Right lobe of liver (tissue), 6 donors: ENCODE data around the gene CRYL1. TPM values are rescaled to one million over a fixed set of nuclear protein-coding genes. Genes with fewer than 3 reads are reported as not detected.

Experiments
- ATAC-seq, 4 donors: fragments of 200-7000 bp; cut with Tn5 transposase; one replicate each; pipeline ENCODE4 v1.9.1; 2020; ENCODE audit warnings: mild to moderate bottlenecking in 4 of 4, moderate library complexity in 4 of 4
- DNase-seq, 3 donors: peaks; one replicate each; pipeline ENCODE4 v3.0.0-alpha.2; 2020
- H3K27ac ChIP-seq, 3 donors: fragments of 200-600 bp; one replicate each; pipeline ENCODE4 v1.8.0; 2022
- H3K27me3 ChIP-seq, 2 donors: fragments of 200-600 bp; one replicate each; pipeline ENCODE4 v1.8.0; 2022
- H3K36me3 ChIP-seq, 4 donors: fragments of 200-600 bp; sonication (generic) in 1 of 4; one replicate each; pipeline versions ENCODE4 v1.5.1 to v1.8.0; 2017 to 2022; ENCODE audit warnings: control low read depth in 1 of 4
- H3K4me1 ChIP-seq, 4 donors: fragments of 200-600 bp; sonication (generic) in 1 of 4; one replicate each; pipeline versions ENCODE4 v1.5.1 to v1.8.0; 2017 to 2022; ENCODE audit warnings: control low read depth in 1 of 4
- H3K4me3 ChIP-seq, 3 donors: fragments of 200-600 bp; one replicate each; pipeline ENCODE4 v1.8.0; 2022
- H3K9me3 ChIP-seq, 4 donors: fragments of 200-600 bp; sonication (generic) in 1 of 4; one replicate each; pipeline versions ENCODE4 v1.5.1 to v1.8.0; 2017 to 2022; ENCODE audit warnings: control low read depth in 1 of 4
- CTCF ChIP-seq, 4 donors: fragments of 200-600 bp in 3 of 4; fragments of 450-650 bp in 1 of 4; IDR thresholded peaks; one replicate each; pipeline versions ENCODE4 v1.5.1 to v1.8.0; 2016 to 2022; ENCODE audit warnings: antibody characterized with exemption in 4 of 4, mild to moderate bottlenecking in 2 of 4
- POLR2A ChIP-seq: fragments of 450-650 bp; IDR thresholded peaks from one replicate; pipeline ENCODE4 v1.6.1; 2017; ENCODE audit warnings: antibody characterized with exemption, mild to moderate bottlenecking
- WGBS: methylation state at CpG from one replicate; pipeline ENCODE4 v1.1.6; 2018; ENCODE audit warnings: low coverage, low lambda C conversion rate; ENCODE audit not compliant: insufficient coverage; ENCODE audit errors: missing lambda C conversion rate; 5-methylcytosine and 5-hydroxymethylcytosine counted together
- intact Hi-C, 2 donors: fragments of 100-400 bp; cut with DNase I; formaldehyde crosslinking; loops; one replicate each; pipeline versions ENCODE4 v1.11.2 to v1.14.1; 2022
- total RNA-seq, 6 experiments: library from RNA; depleted of rRNA in 2 of 6; stranded (reverse); fragments of >200 nt in 2 of 6; fragmentation: NEBNext Ultra II Directional in 3 of 6; extraction: Animal tissue kit (Norgen Biotek cat#: 25700) in 3 of 6; gene quantifications; one replicate each; pipeline versions ENCODE4 v1.1.0 to v1.2.4, GENCODE V29; 2016 to 2023
- donor health status: DM: no; HTN: yes; CAD: no.
- donor health status: DM: no; HTN: no; CAD: no.
- donor health status: DM: no; HTN: no; CAD: no.
- donor health status: DM: no; HTN: yes; CAD: no.
- donor health status: DM: no; HTN: yes; CAD: no.

The CRYL1 gene
- total RNA-seq, 6 experiments from 2014 or later = 111 to 185 (median 151) TPM

- ATAC-seq = peak in 1 of 4 donors; percentile 60
Measured at GRCh38 chr13:20359335-20359734, 166.3 kb downstream of the CRYL1 start.

GRCh38 chr13:20358022-20358421, 167.6 kb downstream of the CRYL1 start:
- TF ChIP-seq POLR2A = no peak
- no peak for TF ChIP-seq CTCF (IDR thresholded peaks at IDR 0.05)
- Histone ChIP-seq H3K27me3 (no peaks in the 10 kb centered on the region), H3K36me3 (no peaks in the 10 kb centered on the region), H3K4me3 (no peak overlapping the region), H3K4me1 (peaks cover 0 to 14% (median 0%) of the 10 kb centered on the region in 4 donors), H3K9me3 (no peaks in the 10 kb centered on the region), H3K27ac (no peak overlapping the region)
- ATAC-seq = no peak
- 81% methylated on average over 3 of the region's 8 CpGs for WGBS
- DNase-seq = no peak
- intact Hi-C loops = no loop called here

More at GRCh38 chr13:20359335-20359734, 166.3 kb downstream of the CRYL1 start:
- intact Hi-C loops = no loop called here
- H3K27ac ChIP-seq = no peak overlapping the region
- no peak overlapping the region for H3K4me3 ChIP-seq
- H3K36me3 ChIP-seq = no peaks in the 10 kb centered on the region
- no peak for TF ChIP-seq POLR2A
- TF ChIP-seq CTCF (IDR thresholded peaks at IDR 0.05) = no peak
- no peak for DNase-seq
- H3K27me3 ChIP-seq = no peaks in the 10 kb centered on the region
- H3K4me1 ChIP-seq = peaks cover 0 to 14% (median 0%) of the 10 kb centered on the region in 4 donors
- no peaks in the 10 kb centered on the region for H3K9me3 ChIP-seq
- 93% methylated on average over 2 of the region's 5 CpGs for WGBS

GRCh38 chr13:20356444-20356843, 169.2 kb downstream of the CRYL1 start:
- no peak for ATAC-seq
- Histone ChIP-seq H3K4me1 (peaks cover 0 to 11% (median 0%) of the 10 kb centered on the region in 4 donors), H3K27ac (no peak overlapping the region), H3K27me3 (no peaks in the 10 kb centered on the region), H3K36me3 (no peaks in the 10 kb centered on the region), H3K9me3 (no peaks in the 10 kb centered on the region), H3K4me3 (no peak overlapping the region)
- DNase-seq = no peak
- no peak for TF ChIP-seq POLR2A
- TF ChIP-seq CTCF (IDR thresholded peaks at IDR 0.05) = no peak
- 93% methylated on average over 2 of the region's 7 CpGs for WGBS
- intact Hi-C loops = no loop called here

GRCh38 chr13:20354722-20355121, 170.9 kb downstream of the CRYL1 start:
- H3K9me3 ChIP-seq = no peaks in the 10 kb centered on the region
- H3K4me1 ChIP-seq = no peaks in the 10 kb centered on the region
- WGBS = 73% methylated on average over 1 of the region's 3 CpGs
- no peaks in the 10 kb centered on the region for H3K27me3 ChIP-seq
- TF ChIP-seq POLR2A = no peak
- TF ChIP-seq CTCF (IDR thresholded peaks at IDR 0.05) = no peak
- no peak overlapping the region for H3K4me3 ChIP-seq
- no peak overlapping the region for H3K27ac ChIP-seq
- intact Hi-C loops = no loop called here
- DNase-seq (no peak), ATAC-seq (no peak)
- H3K36me3 ChIP-seq = no peaks in the 10 kb centered on the region

- no peaks in the 10 kb centered on the region for H3K9me3 ChIP-seq
- no peak overlapping the region for H3K4me3 ChIP-seq
- no peaks in the 10 kb centered on the region for H3K4me1 ChIP-seq
- intact Hi-C loops = no loop called here
- DNase-seq = no peak
- ATAC-seq = peak in 1 of 4 donors; percentile 28
- no peak for TF ChIP-seq POLR2A
- TF ChIP-seq CTCF (IDR thresholded peaks at IDR 0.05) = no peak
- no peaks in the 10 kb centered on the region for H3K27me3 ChIP-seq
- whole genome bisulfite sequencing = 71% methylated on average over 2 of the region's 2 CpGs
- no peaks in the 10 kb centered on the region for H3K36me3 ChIP-seq
- H3K27ac ChIP-seq = no peak overlapping the region
Measured at GRCh38 chr13:20353973-20354372, 171.7 kb downstream of the CRYL1 start.
